HepG2 (cell line): ENCODE data around the gene INO80B. TPM values are rescaled to one million over a fixed set of nuclear protein-coding genes. Genes with fewer than 3 reads are reported as not detected.

Source experiments
- DMAP1 ChIP-seq: IDR thresholded peaks from 2 replicates; pipeline ENCODE4 v1.6.1; 2016
- KLF13 ChIP-seq: sonication (generic); formaldehyde crosslinking; IDR thresholded peaks from 2 replicates; pipeline ENCODE4 v1.4.0; 2020; ENCODE audit warnings: mild to moderate bottlenecking, missing genetic modification reagents
- MAF1 ChIP-seq: sonication (generic); formaldehyde crosslinking; IDR thresholded peaks from 2 replicates; pipeline ENCODE4 v1.5.0; 2020; ENCODE audit warnings: missing genetic modification reagents, borderline replicate concordance
- MED13 ChIP-seq: sonication (generic); formaldehyde crosslinking; IDR thresholded peaks from 2 replicates; pipeline ENCODE4 v1.5.0; 2020; ENCODE audit warnings: missing genetic modification reagents
- POLR2G ChIP-seq: fragments of 200-400 bp; formaldehyde crosslinking; IDR thresholded peaks from 2 replicates; pipeline ENCODE4 v1.6.1; 2018; ENCODE audit warnings: mild to moderate bottlenecking, low read depth, low read length, moderate library complexity
- RFX5 ChIP-seq: IDR thresholded peaks from 2 replicates; pipeline ENCODE4 v1.6.1; 2011; ENCODE audit warnings: low read depth, low read length, improper control_type of control experiment
- SIX1 ChIP-seq: sonication (generic); formaldehyde crosslinking; IDR thresholded peaks from 2 replicates; pipeline ENCODE4 v1.4.0; 2020; ENCODE audit warnings: missing genetic modification reagents, borderline replicate concordance
- ZBTB21 ChIP-seq: sonication (generic); formaldehyde crosslinking; IDR thresholded peaks from 2 replicates; pipeline ENCODE4 v1.4.0; 2020; ENCODE audit warnings: missing genetic modification reagents
- ZNF790 ChIP-seq: sonication (generic); formaldehyde crosslinking; IDR thresholded peaks from 2 replicates; pipeline ENCODE4 v1.8.0; 2022; ENCODE audit warnings: missing genetic modification reagents, mild to moderate bottlenecking, borderline replicate concordance
- polyA plus RNA-seq, 8 experiments: library from polyadenylated mRNA; depleted of rRNA in 3 of 8; stranded (reverse) in 7 of 8; unstranded in 1 of 8; fragments of >200 nt; fragmentation: Illumina TruSeq in 4 of 8; extraction: Trizol in 4 of 8; gene quantifications; 2 replicates each; pipeline versions ENCODE4 v1.2.1 to v1.2.3, GENCODE V29; 2011 to 2016; ENCODE audit warnings: low read depth in 4 of 8, missing spikeins in 1 of 8, mixed read lengths in 1 of 8; ENCODE audit not compliant: insufficient read depth in 1 of 8
- total RNA-seq, 5 experiments: library from RNA; depleted of rRNA; stranded (reverse); fragments of >200 nt; fragmentation: Illumina TruSeq; extraction: Trizol; gene quantifications; 2 replicates each; pipeline ENCODE4 v1.2.3, GENCODE V29; 2016; ENCODE audit warnings: low read depth in 1 of 5
- TF ChIP-seq, protein P1 (sequence below): sonication (generic); formaldehyde crosslinking; IDR thresholded peaks from 2 replicates; pipeline ENCODE4 v1.8.0; 2022; ENCODE audit warnings: mild to moderate bottlenecking, missing genetic modification reagents
- TF ChIP-seq, protein P2 (sequence below), 2 experiments: IDR thresholded peaks; 2 replicates each; pipeline ENCODE4 v1.6.1; 2011 to 2012; ENCODE audit warnings: low read length in 2 of 2, borderline replicate concordance in 1 of 2, low read depth in 1 of 2, mild to moderate bottlenecking in 1 of 2, moderate library complexity in 1 of 2
- TF ChIP-seq, protein P3 (sequence below): sonication (generic); formaldehyde crosslinking; IDR thresholded peaks from 2 replicates; pipeline ENCODE4 v1.4.0; 2020; ENCODE audit warnings: missing genetic modification reagents
- TF ChIP-seq, protein P4 (sequence below): sonication (generic); formaldehyde crosslinking; IDR thresholded peaks from 2 replicates; pipeline ENCODE4 v1.8.1; 2022; ENCODE audit warnings: low read depth, mild to moderate bottlenecking, missing genetic modification reagents
- TF ChIP-seq, protein P5 (sequence below): fragments of 450-650 bp; IDR thresholded peaks from 2 replicates; pipeline ENCODE4 v1.6.1; 2017; ENCODE audit warnings: mild to moderate bottlenecking
- TF ChIP-seq, protein P6 (sequence below): sonication (generic); formaldehyde crosslinking; IDR thresholded peaks from 2 replicates; pipeline ENCODE4 v1.9.0; 2022; ENCODE audit warnings: low read depth, missing genetic modification reagents

INO80B gene
- total and polyA plus RNA-seq, 2 of the 13 experiments (the other 11 are each of a cell fraction or from before 2014, with no cell fraction given), result 6.2 to 14.5 TPM

DNA sequence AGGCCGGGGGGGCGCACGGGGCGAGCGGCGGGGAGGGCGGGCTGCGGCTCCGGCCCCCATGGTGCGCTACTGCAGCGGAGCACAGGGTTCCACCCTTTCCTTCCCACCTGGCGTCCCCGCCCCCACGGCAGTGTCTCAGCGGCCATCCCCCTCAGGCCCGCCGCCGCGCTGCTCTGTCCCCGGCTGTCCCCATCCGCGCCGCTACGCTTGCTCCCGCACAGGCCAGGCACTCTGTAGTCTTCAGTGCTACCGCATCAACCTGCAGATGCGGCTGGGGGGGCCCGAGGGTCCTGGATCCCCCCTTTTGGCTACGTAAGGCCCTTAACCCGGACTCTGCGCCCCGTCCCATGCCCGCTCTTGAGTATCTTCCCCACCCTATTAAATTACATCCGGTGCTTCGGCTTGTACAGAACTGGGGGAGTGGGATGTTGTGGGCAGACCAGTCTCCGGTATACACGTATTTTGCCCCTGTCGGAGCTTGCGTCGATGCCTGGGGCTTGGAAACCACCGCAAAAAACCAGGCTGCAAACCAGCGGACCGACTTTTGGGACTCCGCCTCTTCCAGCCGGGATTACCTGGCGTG, 2.8 kb downstream of the INO80B start (continued):
- TF ChIP-seq, protein P1, sequence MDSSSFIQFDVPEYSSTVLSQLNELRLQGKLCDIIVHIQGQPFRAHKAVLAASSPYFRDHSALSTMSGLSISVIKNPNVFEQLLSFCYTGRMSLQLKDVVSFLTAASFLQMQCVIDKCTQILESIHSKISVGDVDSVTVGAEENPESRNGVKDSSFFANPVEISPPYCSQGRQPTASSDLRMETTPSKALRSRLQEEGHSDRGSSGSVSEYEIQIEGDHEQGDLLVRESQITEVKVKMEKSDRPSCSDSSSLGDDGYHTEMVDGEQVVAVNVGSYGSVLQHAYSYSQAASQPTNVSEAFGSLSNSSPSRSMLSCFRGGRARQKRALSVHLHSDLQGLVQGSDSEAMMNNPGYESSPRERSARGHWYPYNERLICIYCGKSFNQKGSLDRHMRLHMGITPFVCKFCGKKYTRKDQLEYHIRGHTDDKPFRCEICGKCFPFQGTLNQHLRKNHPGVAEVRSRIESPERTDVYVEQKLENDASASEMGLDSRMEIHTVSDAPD (CRISPR knock-in tag), result peak; percentile 84
- TF ChIP-seq, protein P2, sequence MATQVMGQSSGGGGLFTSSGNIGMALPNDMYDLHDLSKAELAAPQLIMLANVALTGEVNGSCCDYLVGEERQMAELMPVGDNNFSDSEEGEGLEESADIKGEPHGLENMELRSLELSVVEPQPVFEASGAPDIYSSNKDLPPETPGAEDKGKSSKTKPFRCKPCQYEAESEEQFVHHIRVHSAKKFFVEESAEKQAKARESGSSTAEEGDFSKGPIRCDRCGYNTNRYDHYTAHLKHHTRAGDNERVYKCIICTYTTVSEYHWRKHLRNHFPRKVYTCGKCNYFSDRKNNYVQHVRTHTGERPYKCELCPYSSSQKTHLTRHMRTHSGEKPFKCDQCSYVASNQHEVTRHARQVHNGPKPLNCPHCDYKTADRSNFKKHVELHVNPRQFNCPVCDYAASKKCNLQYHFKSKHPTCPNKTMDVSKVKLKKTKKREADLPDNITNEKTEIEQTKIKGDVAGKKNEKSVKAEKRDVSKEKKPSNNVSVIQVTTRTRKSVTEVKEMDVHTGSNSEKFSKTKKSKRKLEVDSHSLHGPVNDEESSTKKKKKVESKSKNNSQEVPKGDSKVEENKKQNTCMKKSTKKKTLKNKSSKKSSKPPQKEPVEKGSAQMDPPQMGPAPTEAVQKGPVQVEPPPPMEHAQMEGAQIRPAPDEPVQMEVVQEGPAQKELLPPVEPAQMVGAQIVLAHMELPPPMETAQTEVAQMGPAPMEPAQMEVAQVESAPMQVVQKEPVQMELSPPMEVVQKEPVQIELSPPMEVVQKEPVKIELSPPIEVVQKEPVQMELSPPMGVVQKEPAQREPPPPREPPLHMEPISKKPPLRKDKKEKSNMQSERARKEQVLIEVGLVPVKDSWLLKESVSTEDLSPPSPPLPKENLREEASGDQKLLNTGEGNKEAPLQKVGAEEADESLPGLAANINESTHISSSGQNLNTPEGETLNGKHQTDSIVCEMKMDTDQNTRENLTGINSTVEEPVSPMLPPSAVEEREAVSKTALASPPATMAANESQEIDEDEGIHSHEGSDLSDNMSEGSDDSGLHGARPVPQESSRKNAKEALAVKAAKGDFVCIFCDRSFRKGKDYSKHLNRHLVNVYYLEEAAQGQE (IDR thresholded peaks at IDR 0.05; ENCODE audit: borderline replicate concordance in 1 of 2, low read depth in 1 of 2, low read length in 2 of 2), result no peak
- TF ChIP-seq ZBTB21 (CRISPR knock-in tag), result peak; percentile 62; the same call in 1 of the 2 replicates
- no peak for TF ChIP-seq RFX5
- TF ChIP-seq, protein P3, sequence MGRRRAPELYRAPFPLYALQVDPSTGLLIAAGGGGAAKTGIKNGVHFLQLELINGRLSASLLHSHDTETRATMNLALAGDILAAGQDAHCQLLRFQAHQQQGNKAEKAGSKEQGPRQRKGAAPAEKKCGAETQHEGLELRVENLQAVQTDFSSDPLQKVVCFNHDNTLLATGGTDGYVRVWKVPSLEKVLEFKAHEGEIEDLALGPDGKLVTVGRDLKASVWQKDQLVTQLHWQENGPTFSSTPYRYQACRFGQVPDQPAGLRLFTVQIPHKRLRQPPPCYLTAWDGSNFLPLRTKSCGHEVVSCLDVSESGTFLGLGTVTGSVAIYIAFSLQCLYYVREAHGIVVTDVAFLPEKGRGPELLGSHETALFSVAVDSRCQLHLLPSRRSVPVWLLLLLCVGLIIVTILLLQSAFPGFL (CRISPR knock-in tag), result peak; percentile 31; the same call in 1 of the 2 replicates
- no peak for TF ChIP-seq KLF13
- TF ChIP-seq, protein P4, sequence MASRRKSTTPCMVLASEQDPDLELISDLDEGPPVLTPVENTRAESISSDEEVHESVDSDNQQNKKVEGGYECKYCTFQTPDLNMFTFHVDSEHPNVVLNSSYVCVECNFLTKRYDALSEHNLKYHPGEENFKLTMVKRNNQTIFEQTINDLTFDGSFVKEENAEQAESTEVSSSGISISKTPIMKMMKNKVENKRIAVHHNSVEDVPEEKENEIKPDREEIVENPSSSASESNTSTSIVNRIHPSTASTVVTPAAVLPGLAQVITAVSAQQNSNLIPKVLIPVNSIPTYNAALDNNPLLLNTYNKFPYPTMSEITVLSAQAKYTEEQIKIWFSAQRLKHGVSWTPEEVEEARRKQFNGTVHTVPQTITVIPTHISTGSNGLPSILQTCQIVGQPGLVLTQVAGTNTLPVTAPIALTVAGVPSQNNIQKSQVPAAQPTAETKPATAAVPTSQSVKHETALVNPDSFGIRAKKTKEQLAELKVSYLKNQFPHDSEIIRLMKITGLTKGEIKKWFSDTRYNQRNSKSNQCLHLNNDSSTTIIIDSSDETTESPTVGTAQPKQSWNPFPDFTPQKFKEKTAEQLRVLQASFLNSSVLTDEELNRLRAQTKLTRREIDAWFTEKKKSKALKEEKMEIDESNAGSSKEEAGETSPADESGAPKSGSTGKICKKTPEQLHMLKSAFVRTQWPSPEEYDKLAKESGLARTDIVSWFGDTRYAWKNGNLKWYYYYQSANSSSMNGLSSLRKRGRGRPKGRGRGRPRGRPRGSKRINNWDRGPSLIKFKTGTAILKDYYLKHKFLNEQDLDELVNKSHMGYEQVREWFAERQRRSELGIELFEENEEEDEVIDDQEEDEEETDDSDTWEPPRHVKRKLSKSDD (CRISPR knock-in tag), result no peak
- TF ChIP-seq POLR2G, result peak; percentile 76
- TF ChIP-seq MED13 (CRISPR knock-in tag), result peak; percentile 56; the same call in 1 of the 2 replicates
- TF ChIP-seq ZNF790 (CRISPR knock-in tag), result peak; percentile 7; the same call in 1 of the 2 replicates
- TF ChIP-seq, protein P5, sequence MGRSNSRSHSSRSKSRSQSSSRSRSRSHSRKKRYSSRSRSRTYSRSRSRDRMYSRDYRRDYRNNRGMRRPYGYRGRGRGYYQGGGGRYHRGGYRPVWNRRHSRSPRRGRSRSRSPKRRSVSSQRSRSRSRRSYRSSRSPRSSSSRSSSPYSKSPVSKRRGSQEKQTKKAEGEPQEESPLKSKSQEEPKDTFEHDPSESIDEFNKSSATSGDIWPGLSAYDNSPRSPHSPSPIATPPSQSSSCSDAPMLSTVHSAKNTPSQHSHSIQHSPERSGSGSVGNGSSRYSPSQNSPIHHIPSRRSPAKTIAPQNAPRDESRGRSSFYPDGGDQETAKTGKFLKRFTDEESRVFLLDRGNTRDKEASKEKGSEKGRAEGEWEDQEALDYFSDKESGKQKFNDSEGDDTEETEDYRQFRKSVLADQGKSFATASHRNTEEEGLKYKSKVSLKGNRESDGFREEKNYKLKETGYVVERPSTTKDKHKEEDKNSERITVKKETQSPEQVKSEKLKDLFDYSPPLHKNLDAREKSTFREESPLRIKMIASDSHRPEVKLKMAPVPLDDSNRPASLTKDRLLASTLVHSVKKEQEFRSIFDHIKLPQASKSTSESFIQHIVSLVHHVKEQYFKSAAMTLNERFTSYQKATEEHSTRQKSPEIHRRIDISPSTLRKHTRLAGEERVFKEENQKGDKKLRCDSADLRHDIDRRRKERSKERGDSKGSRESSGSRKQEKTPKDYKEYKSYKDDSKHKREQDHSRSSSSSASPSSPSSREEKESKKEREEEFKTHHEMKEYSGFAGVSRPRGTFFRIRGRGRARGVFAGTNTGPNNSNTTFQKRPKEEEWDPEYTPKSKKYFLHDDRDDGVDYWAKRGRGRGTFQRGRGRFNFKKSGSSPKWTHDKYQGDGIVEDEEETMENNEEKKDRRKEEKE, result no peak
- peak; percentile 52; the same call in 1 of the 2 replicates for TF ChIP-seq MAF1
- TF ChIP-seq, protein P6, sequence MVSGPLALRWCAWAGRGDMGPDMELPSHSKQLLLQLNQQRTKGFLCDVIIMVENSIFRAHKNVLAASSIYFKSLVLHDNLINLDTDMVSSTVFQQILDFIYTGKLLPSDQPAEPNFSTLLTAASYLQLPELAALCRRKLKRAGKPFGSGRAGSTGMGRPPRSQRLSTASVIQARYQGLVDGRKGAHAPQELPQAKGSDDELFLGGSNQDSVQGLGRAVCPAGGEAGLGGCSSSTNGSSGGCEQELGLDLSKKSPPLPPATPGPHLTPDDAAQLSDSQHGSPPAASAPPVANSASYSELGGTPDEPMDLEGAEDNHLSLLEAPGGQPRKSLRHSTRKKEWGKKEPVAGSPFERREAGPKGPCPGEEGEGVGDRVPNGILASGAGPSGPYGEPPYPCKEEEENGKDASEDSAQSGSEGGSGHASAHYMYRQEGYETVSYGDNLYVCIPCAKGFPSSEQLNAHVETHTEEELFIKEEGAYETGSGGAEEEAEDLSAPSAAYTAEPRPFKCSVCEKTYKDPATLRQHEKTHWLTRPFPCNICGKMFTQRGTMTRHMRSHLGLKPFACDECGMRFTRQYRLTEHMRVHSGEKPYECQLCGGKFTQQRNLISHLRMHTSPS (CRISPR knock-in tag), result no peak
- peak; percentile 84; the same call in 1 of the 2 replicates for TF ChIP-seq DMAP1 (CRISPR knock-in tag)
- peak; percentile 50; the same call in 1 of the 2 replicates for TF ChIP-seq SIX1 (CRISPR knock-in tag)
